ENCODE measurements around the gene C2orf81.
"Not testable (repeated sequence)": the region's sequence is repeated elsewhere in the genome, so short reads cannot be mapped to it uniquely, and the experiment has no call there.

Gene C2orf81

GRCh38 chr2:74421221-74421870 is at the start of gene C2orf81, which contains the start of gene WDR54:
Gene C2orf81 (minus strand): TSS chr2:74421619. CDS start chr2:74421560, 59 bp downstream.
Gene WDR54 (plus strand): TSS chr2:74421730. CDS start chr2:74422154, 424 bp downstream.
- peak within 1 kb of the TSS; percentile 71 for H3K4me3 ChIP-seq (ENCODE audit: low read depth, low read length)

- not testable (repeated sequence) for H3K4me3 ChIP-seq (ENCODE audit: low read depth, low read length)
Observed at GRCh38 chr2:74470742-74471141, 49.3 kb upstream of the C2orf81 start.

- H3K4me3 ChIP-seq (ENCODE audit: low read depth, low read length) = peak overlapping the region; percentile 80
Observed at GRCh38 chr2:74464406-74464805, 43.0 kb upstream of the C2orf81 start.

GRCh38 chr2:74462786-74463105 is 41.3 kb upstream of the C2orf81 start:
- no peak overlapping the region for H3K4me3 ChIP-seq (ENCODE audit: low read depth, low read length)

- H3K4me3 ChIP-seq (ENCODE audit: low read depth, low read length) = no peak overlapping the region
Observed at GRCh38 chr2:74462054-74462785, 40.8 kb upstream of the C2orf81 start.

- H3K4me3 ChIP-seq (ENCODE audit: low read depth, low read length) = no peak overlapping the region
Observed at GRCh38 chr2:74461187-74462053, 40.0 kb upstream of the C2orf81 start.

GRCh38 chr2:74460187-74460586 is 38.8 kb upstream of the C2orf81 start:
- H3K4me3 ChIP-seq (ENCODE audit: low read depth, low read length) = not testable (repeated sequence)

- not testable (repeated sequence) for H3K4me3 ChIP-seq (ENCODE audit: low read depth, low read length)
Observed at GRCh38 chr2:74459503-74460118, 38.2 kb upstream of the C2orf81 start.

- H3K4me3 ChIP-seq (ENCODE audit: low read depth, low read length) = peak overlapping the region; percentile 97
Observed at GRCh38 chr2:74458938-74459363, 37.5 kb upstream of the C2orf81 start.

GRCh38 chr2:74458132-74458937 is 36.9 kb upstream of the C2orf81 start, which contains the start of gene WBP1:
Gene WBP1 (plus strand): TSS chr2:74458438. CDS start chr2:74458603, 165 bp downstream.
- peak within 1 kb of the TSS; percentile 97 for H3K4me3 ChIP-seq (ENCODE audit: low read depth, low read length)

- H3K4me3 ChIP-seq (ENCODE audit: low read depth, low read length) = peak overlapping the region; percentile 70
Observed at GRCh38 chr2:74457549-74458131, 36.2 kb upstream of the C2orf81 start.

GRCh38 chr2:74457129-74457548 is 35.7 kb upstream of the C2orf81 start:
- peak overlapping the region; percentile 70 for H3K4me3 ChIP-seq (ENCODE audit: low read depth, low read length)

GRCh38 chr2:74454654-74455511 is 33.5 kb upstream of the C2orf81 start, which contains the start of gene INO80B:
Gene INO80B (plus strand): TSS chr2:74455087. CDS start chr2:74455117, 30 bp downstream.
- peak within 1 kb of the TSS; percentile 81 for H3K4me3 ChIP-seq (ENCODE audit: low read depth, low read length)

GRCh38 chr2:74450570-74451190 is 29.3 kb upstream of the C2orf81 start:
- no peak overlapping the region for H3K4me3 ChIP-seq (ENCODE audit: low read depth, low read length)

- no peak overlapping the region for H3K4me3 ChIP-seq (ENCODE audit: low read depth, low read length)
Observed at GRCh38 chr2:74448771-74449170, 27.4 kb upstream of the C2orf81 start.

GRCh38 chr2:74447230-74447999 is 26.0 kb upstream of the C2orf81 start:
- no peak overlapping the region for H3K4me3 ChIP-seq (ENCODE audit: low read depth, low read length)

All from iPS-11a (cell line).